HK-2 (cell line): Measurements from ENCODE around the gene FAM228B.

Experiments used
- DNase-seq: peaks from one replicate; pipeline ENCODE4 v3.0.0-alpha.2; 2018; ENCODE audit not compliant: unreplicated experiment

Gene FAM228B

GRCh38 chr2:24203787-24204150 lies 80.5 kb downstream of the FAM228B start:
- DNase-seq: no peak

DNA sequence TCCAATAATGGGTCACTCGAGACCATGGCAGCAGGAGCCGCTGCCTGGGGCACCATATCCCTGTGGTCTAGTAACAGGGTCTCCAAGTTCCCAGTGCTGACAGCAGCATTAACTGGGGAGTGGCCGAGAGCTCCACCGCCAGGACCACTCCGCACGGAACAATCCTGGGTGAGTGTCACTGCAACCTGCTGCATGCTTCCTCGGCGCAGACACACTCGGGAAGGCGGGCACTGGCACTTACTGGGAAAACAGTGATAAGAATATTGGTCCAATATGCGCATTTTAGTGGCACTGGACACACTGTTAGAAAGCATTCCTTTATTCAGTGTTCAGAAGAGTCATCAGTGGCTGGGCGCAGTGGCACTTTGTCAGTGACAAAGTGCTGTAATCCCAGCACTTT lies 81.2 kb downstream of the FAM228B start:
- no peak for DNase-seq

DNA sequence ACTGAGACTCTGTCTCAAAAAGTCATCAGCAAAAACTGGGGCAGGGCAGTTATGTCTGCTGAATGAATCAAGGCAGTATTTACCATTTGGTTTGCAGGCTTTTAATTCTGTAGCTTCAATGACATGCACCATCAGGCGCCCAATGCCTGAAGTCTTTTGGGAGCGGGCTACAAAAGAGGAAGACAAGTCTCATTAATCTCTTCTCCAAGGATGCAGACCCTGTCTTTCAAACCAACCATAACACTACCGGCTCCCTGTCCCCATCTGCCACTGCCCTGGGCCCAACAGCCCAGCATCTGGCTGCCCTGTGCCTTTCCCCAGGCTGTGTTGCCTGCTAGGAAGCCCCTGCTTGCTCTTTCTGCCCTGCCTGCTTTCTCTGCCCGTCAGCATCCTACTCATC lies 81.9 kb downstream of the FAM228B start:
- DNase-seq: no peak

DNA sequence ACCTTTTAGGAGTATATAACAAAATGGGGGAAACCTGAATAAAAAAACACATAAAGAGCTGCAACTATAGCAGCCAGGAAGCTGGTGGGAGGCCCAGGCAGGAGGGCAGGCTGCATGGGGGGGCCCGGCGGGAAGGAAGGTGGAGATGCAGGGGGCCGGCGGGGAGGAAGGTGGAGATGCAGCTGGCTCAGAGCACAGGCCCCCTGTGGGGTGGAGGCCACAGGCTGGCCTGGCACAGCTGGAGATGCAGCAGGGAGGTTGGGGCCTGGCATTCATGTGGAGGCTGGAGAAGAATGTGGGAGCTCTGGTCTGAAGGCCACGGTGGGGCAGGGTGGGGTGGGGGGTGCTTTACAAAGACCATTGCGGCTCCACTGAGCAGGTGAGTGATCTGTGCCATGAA lies 83.0 kb downstream of the FAM228B start:
- DNase-seq: no peak

- DNase-seq: no peak
These were observed 83.4 kb downstream of the FAM228B start for GRCh38 chr2:24206714-24207113.

DNA sequence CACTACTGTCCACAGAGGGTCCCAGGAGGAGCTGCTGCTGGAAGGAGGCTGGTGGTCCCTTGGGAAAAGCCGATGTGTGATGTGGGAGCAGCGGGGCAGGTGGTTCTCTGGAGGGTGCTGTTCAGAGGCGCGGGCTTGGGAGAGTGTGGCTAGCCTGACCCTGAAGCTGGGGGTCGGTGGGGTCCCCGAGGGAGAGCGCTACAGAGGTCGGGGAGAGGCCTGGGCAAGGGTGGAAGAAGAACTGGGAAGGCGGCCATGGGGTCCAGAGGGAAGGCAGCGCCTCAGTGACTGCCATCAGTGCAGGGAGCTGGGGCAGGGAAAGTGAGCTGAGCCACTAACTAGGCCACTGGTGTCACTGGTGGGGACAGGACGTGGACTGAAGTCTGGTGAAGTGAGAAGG lies 84.1 kb downstream of the FAM228B start:
- no peak for DNase-seq

- no peak for DNase-seq
These were observed 85.2 kb downstream of the FAM228B start for GRCh38 chr2:24208490-24208889.

DNA sequence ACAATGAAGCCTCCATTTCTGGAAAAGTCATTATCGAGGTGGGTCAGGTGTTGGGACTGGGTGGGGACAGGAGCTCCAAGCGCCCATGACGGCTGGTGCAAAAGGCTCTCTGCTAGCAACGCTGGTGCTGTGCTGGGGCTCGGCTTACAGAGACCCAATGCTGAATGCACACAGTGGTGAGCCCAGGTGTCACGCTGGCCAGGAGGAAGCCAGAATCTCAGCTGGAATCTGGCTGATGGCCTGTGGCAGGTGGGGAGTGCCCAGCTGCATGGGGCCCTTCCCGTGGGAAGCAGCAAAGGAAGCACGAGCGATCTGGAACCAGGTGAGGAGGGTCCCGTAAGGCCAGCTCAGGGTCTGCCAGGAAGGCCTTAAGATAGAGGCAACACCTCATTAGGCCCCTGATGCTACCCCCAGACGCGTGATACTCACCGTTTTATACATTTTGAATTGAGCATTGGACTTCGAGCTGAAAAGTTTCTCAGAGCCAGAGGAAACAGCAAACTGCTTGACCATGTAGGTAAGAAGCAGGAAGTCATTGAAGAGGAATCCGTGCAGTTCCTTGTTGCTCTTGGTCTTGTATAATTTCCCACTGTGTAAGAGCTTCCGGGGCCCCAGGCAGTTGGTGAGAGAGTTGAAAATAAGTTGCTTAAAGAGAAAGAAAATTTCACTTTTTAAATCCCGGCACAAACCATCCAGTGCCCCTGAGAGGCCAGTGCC lies 86.3 kb downstream of the FAM228B start:
- DNase-seq: no peak

- no peak for DNase-seq
These were observed 86.8 kb downstream of the FAM228B start for GRCh38 chr2:24210106-24210455.

- DNase-seq: no peak
These were observed 87.5 kb downstream of the FAM228B start for GRCh38 chr2:24210723-24211122.

GRCh38 chr2:24211408-24211807 lies 88.1 kb downstream of the FAM228B start:
- DNase-seq: no peak

GRCh38 chr2:24214880-24215279 lies 91.6 kb downstream of the FAM228B start:
- no peak for DNase-seq
